Measurements from ENCODE around the gene FANCC.

FANCC gene

GRCh38 chr9:95118596-95118995, 198.9 kb downstream of the FANCC start:
- Histone ChIP-seq H3K36me3 (ENCODE audit: control insufficient read depth, insufficient read depth, low read length) (no peaks in the 10 kb centered on the region), H3K4me1 (ENCODE audit: control insufficient read depth, insufficient read depth, low read length) (no peaks in the 10 kb centered on the region), H3K9me3 (ENCODE audit: control insufficient read depth, insufficient read depth, low read length) (no peaks in the 10 kb centered on the region), H3K9ac (ENCODE audit: low read depth, low read length) (no peak overlapping the region), H3K27me3 (ENCODE audit: control insufficient read depth, insufficient read depth, low read length) (no peaks in the 10 kb centered on the region), H3K4me3 (ENCODE audit: low read depth, low read length) (no peak overlapping the region)

- no peak overlapping the region for H3K4me3 ChIP-seq (ENCODE audit: low read depth, low read length)
- no peaks in the 10 kb centered on the region for H3K9me3 ChIP-seq (ENCODE audit: control insufficient read depth, insufficient read depth, low read length)
- no peaks in the 10 kb centered on the region for H3K27me3 ChIP-seq (ENCODE audit: control insufficient read depth, insufficient read depth, low read length)
- H3K36me3 ChIP-seq (ENCODE audit: control insufficient read depth, insufficient read depth, low read length), result peaks cover 2% of the 10 kb centered on the region
- H3K9ac ChIP-seq (ENCODE audit: low read depth, low read length), result no peak overlapping the region
- no peaks in the 10 kb centered on the region for H3K4me1 ChIP-seq (ENCODE audit: control insufficient read depth, insufficient read depth, low read length)
Measured at GRCh38 chr9:95116808-95117204, 200.7 kb downstream of the FANCC start.

DNA sequence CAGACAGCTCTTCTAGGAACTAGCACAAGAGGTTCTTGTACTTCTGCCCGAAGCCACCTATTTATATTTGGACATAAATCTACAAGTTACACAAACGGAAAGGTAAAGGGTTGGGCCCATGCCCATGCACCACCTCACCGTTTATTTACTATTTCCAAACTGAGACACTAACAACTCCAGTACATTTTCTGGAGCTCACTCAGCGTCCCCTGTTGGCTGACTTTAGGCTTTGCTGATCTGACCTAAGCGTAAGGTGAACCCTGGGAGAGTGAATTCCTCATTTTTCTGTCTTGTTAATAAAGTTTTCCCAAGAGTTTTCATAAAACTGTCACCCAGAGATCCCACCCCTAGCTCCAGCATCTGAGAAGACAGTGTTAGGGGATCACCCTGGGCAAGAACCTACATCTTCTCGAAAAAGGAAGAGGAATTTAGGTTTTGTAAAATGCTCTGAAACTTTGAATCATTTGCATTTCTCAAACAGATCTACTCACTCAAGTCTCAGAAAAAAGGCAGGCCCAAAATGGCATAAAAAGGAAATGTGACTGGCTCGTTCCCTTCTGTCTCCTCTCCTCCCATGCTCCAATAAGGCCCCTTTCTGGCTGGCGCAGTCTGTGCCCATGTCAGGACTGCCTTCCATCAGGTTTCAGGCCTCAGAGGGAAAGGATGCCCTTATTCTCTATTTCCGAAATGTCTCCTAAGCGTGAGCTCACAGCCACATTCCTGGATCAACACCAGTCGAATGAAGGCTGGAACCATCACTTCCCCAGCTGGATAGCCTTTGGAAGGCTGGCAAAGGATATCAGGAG, 201.3 kb downstream of the FANCC start:
- no peaks in the 10 kb centered on the region for H3K27me3 ChIP-seq (ENCODE audit: control insufficient read depth, insufficient read depth, low read length)
- no peak overlapping the region for H3K4me3 ChIP-seq (ENCODE audit: low read depth, low read length)
- no peaks in the 10 kb centered on the region for H3K4me1 ChIP-seq (ENCODE audit: control insufficient read depth, insufficient read depth, low read length)
- H3K36me3 ChIP-seq (ENCODE audit: control insufficient read depth, insufficient read depth, low read length), result peaks cover 2% of the 10 kb centered on the region
- H3K9ac ChIP-seq (ENCODE audit: low read depth, low read length), result no peak overlapping the region
- H3K9me3 ChIP-seq (ENCODE audit: control insufficient read depth, insufficient read depth, low read length), result no peaks in the 10 kb centered on the region

DNA sequence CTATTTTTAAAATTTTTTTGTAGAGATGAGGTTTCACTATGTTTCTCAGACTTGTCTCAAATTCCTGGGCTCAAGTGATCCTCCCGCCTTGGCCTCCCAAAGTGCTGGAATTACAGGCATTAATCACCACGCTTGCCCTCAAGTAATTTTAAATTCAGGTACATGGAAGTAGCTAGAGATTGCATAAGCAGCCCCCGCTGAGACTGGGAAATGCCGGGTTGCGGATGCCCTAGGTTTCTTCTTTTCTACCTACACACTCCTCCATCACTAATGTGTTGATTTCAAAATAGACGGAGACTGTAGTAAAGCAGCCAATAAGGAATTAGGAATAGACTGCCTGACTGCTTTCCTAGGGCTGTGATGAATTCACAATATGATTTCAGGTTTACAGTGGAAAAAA, 202.4 kb downstream of the FANCC start:
- Histone ChIP-seq H3K27me3 (ENCODE audit: control insufficient read depth, insufficient read depth, low read length) (no peaks in the 10 kb centered on the region), H3K4me3 (ENCODE audit: low read depth, low read length) (no peak overlapping the region), H3K9ac (ENCODE audit: low read depth, low read length) (no peak overlapping the region)

DNA sequence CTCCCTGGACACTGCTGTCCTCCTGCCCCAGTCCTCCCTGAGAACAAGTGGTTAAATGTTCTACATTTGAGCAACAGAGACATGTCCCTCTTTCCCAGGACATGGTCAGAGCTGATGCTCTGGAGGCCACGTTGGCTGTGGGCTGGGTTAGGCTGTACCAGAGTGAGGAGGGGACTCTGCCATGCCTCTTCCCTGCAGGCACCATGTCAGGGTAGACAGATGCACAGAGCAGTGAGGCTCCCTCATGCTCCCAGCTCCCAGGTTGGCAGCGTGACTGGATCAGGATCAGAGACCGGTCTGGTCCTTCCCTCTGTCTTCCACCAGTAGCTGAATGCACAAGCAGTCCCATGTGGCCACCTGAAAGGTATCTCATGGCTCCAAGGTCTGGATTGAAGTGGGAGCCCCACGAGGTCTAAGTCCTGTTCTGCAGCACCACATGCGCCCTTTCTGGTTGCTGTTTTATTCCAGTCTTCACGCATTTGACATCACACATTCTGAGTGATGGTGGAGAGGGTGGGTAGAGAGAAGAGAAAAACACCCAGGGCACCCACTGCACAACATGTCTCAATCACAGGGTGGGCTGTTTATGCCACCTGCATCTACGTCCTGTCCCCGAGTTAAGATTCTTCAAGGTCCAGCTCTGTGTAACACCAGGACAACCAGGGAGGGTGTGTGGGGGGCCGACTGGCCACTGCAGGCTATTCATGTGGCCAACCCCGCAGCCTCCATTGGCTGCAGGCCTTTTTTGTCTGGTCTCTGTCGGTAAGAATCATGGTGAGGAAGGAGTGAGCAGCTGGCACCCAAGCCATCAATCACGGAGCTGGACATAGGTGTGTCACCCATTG, 204.9 kb downstream of the FANCC start:
- Histone ChIP-seq H3K4me3 (ENCODE audit: low read depth, low read length) (no peak overlapping the region), H3K27me3 (ENCODE audit: control insufficient read depth, insufficient read depth, low read length) (no peaks in the 10 kb centered on the region), H3K36me3 (ENCODE audit: control insufficient read depth, insufficient read depth, low read length) (peaks cover 4% of the 10 kb centered on the region), H3K4me1 (ENCODE audit: control insufficient read depth, insufficient read depth, low read length) (no peaks in the 10 kb centered on the region), H3K9ac (ENCODE audit: low read depth, low read length) (no peak overlapping the region), H3K9me3 (ENCODE audit: control insufficient read depth, insufficient read depth, low read length) (no peaks in the 10 kb centered on the region)

More for the DNA sequence above, 202.4 kb downstream of the FANCC start:
- no peaks in the 10 kb centered on the region for H3K9me3 ChIP-seq (ENCODE audit: control insufficient read depth, insufficient read depth, low read length)
- peaks cover 4% of the 10 kb centered on the region for H3K36me3 ChIP-seq (ENCODE audit: control insufficient read depth, insufficient read depth, low read length)
- no peaks in the 10 kb centered on the region for H3K4me1 ChIP-seq (ENCODE audit: control insufficient read depth, insufficient read depth, low read length)

GRCh38 chr9:95111716-95112115, 205.8 kb downstream of the FANCC start:
- Histone ChIP-seq H3K36me3 (ENCODE audit: control insufficient read depth, insufficient read depth, low read length) (peaks cover 4% of the 10 kb centered on the region), H3K9ac (ENCODE audit: low read depth, low read length) (no peak overlapping the region), H3K9me3 (ENCODE audit: control insufficient read depth, insufficient read depth, low read length) (no peaks in the 10 kb centered on the region), H3K4me1 (ENCODE audit: control insufficient read depth, insufficient read depth, low read length) (no peaks in the 10 kb centered on the region), H3K4me3 (ENCODE audit: low read depth, low read length) (no peak overlapping the region), H3K27me3 (ENCODE audit: control insufficient read depth, insufficient read depth, low read length) (no peaks in the 10 kb centered on the region)

DNA sequence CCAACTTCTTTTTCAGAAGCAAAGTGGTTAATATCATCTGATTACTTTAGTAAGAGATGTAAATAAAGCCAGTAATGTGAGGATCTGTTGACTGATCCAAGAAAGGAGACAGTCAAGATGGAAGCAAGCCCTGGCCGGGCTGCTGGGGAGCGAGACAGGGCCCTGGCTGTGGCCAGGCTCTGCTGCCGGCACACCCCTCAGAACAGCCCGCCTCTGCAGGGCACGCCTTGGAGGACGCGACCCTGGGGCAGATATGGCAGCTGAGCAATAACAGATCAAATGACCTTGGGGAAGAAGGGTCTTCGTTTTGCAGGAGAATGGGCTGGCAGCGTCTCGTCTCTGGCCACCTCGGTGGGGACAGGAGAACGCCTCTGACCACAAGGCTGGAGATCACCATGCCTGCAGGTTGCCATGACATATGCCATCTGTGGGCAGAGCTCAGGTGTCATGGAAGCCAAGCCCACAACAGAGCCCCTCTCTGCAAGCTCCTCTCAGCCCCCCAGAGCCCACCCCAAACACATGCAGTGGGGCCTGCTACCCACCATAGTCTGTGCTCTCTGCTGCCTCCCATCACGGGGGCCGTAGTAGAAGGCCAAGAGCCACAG, 206.5 kb downstream of the FANCC start:
- Histone ChIP-seq H3K4me3 (ENCODE audit: low read depth, low read length) (no peak overlapping the region), H3K9me3 (ENCODE audit: control insufficient read depth, insufficient read depth, low read length) (no peaks in the 10 kb centered on the region), H3K36me3 (ENCODE audit: control insufficient read depth, insufficient read depth, low read length) (peaks cover 4% of the 10 kb centered on the region), H3K4me1 (ENCODE audit: control insufficient read depth, insufficient read depth, low read length) (no peaks in the 10 kb centered on the region), H3K9ac (ENCODE audit: low read depth, low read length) (no peak overlapping the region), H3K27me3 (ENCODE audit: control insufficient read depth, insufficient read depth, low read length) (no peaks in the 10 kb centered on the region)

GRCh38 chr9:95109456-95109855, 208.1 kb downstream of the FANCC start:
- H3K9ac ChIP-seq (ENCODE audit: low read depth, low read length), result no peak overlapping the region
- peaks cover 4% of the 10 kb centered on the region for H3K36me3 ChIP-seq (ENCODE audit: control insufficient read depth, insufficient read depth, low read length)
- no peaks in the 10 kb centered on the region for H3K4me1 ChIP-seq (ENCODE audit: control insufficient read depth, insufficient read depth, low read length)
- H3K27me3 ChIP-seq (ENCODE audit: control insufficient read depth, insufficient read depth, low read length), result no peaks in the 10 kb centered on the region
- no peaks in the 10 kb centered on the region for H3K9me3 ChIP-seq (ENCODE audit: control insufficient read depth, insufficient read depth, low read length)
- H3K4me3 ChIP-seq (ENCODE audit: low read depth, low read length), result no peak overlapping the region

GRCh38 chr9:95108777-95109176, 208.7 kb downstream of the FANCC start:
- Histone ChIP-seq H3K4me3 (ENCODE audit: low read depth, low read length) (no peak overlapping the region), H3K36me3 (ENCODE audit: control insufficient read depth, insufficient read depth, low read length) (peaks cover 4% of the 10 kb centered on the region), H3K9ac (ENCODE audit: low read depth, low read length) (no peak overlapping the region), H3K9me3 (ENCODE audit: control insufficient read depth, insufficient read depth, low read length) (no peaks in the 10 kb centered on the region), H3K4me1 (ENCODE audit: control insufficient read depth, insufficient read depth, low read length) (no peaks in the 10 kb centered on the region), H3K27me3 (ENCODE audit: control insufficient read depth, insufficient read depth, low read length) (no peaks in the 10 kb centered on the region)

GRCh38 chr9:95107976-95108375, 209.5 kb downstream of the FANCC start:
- Histone ChIP-seq H3K9me3 (ENCODE audit: control insufficient read depth, insufficient read depth, low read length) (no peaks in the 10 kb centered on the region), H3K9ac (ENCODE audit: low read depth, low read length) (no peak overlapping the region), H3K36me3 (ENCODE audit: control insufficient read depth, insufficient read depth, low read length) (peaks cover 4% of the 10 kb centered on the region), H3K4me1 (ENCODE audit: control insufficient read depth, insufficient read depth, low read length) (no peaks in the 10 kb centered on the region), H3K4me3 (ENCODE audit: low read depth, low read length) (no peak overlapping the region), H3K27me3 (ENCODE audit: control insufficient read depth, insufficient read depth, low read length) (no peaks in the 10 kb centered on the region)

GRCh38 chr9:95107001-95107749, 210.3 kb downstream of the FANCC start:
- Histone ChIP-seq H3K27me3 (ENCODE audit: control insufficient read depth, insufficient read depth, low read length) (no peaks in the 10 kb centered on the region), H3K36me3 (ENCODE audit: control insufficient read depth, insufficient read depth, low read length) (peaks cover 4% of the 10 kb centered on the region)

More at GRCh38 chr9:95107001-95107749, 210.3 kb downstream of the FANCC start:
- Histone ChIP-seq H3K9ac (ENCODE audit: low read depth, low read length) (no peak overlapping the region), H3K4me3 (ENCODE audit: low read depth, low read length) (no peak overlapping the region), H3K4me1 (ENCODE audit: control insufficient read depth, insufficient read depth, low read length) (no peaks in the 10 kb centered on the region), H3K9me3 (ENCODE audit: control insufficient read depth, insufficient read depth, low read length) (no peaks in the 10 kb centered on the region)
